Uterus (tissue), 4 donors: ENCODE results near the gene SPECC1. TPM values are rescaled to one million over a fixed set of nuclear protein-coding genes. Genes with fewer than 3 reads are reported as not detected.

Experiments
- DNase-seq, 2 donors: peaks; one replicate each; pipeline ENCODE4 v3.0.0-alpha.2; 2019 to 2020
- H3K27ac ChIP-seq, 2 donors: fragments of 200-600 bp; sonication (generic); 1 replicate in 1 of 2; 2 replicates in 1 of 2; pipeline ENCODE4 v1.5.1; 2016 to 2018
- H3K27me3 ChIP-seq, 2 donors: fragments of 200-600 bp; sonication (generic); one replicate each; pipeline ENCODE4 v1.5.1; 2018 to 2019; ENCODE audit warnings: control low read depth in 1 of 2
- H3K36me3 ChIP-seq, 2 donors: fragments of 200-600 bp; sonication (generic); one replicate each; pipeline ENCODE4 v1.5.1; 2019; ENCODE audit warnings: control low read depth in 1 of 2
- H3K4me1 ChIP-seq, 2 donors: fragments of 200-600 bp; sonication (generic); one replicate each; pipeline ENCODE4 v1.5.1; 2018 to 2019; ENCODE audit warnings: control low read depth in 1 of 2
- H3K4me3 ChIP-seq, 2 donors: fragments of 200-600 bp; sonication (generic); 1 replicate in 1 of 2; 2 replicates in 1 of 2; pipeline ENCODE4 v1.5.1; 2018 to 2019; ENCODE audit warnings: mild to moderate bottlenecking in 1 of 2
- H3K9me3 ChIP-seq, 2 donors: fragments of 200-600 bp; sonication (generic); one replicate each; pipeline ENCODE4 v1.5.1; 2019; ENCODE audit warnings: control low read depth in 1 of 2
- CTCF ChIP-seq, 4 experiments: fragments of 200-600 bp in 2 of 4; fragments of 450-650 bp in 2 of 4; sonication (generic) in 2 of 4; IDR thresholded peaks; one replicate each; pipeline ENCODE4 v1.5.1; 2016 to 2019; ENCODE audit warnings: antibody characterized with exemption in 4 of 4, mild to moderate bottlenecking in 2 of 4, moderate library complexity in 1 of 4
- POLR2A ChIP-seq, 2 donors: fragments of 450-650 bp; IDR thresholded peaks; one replicate each; pipeline ENCODE4 v1.6.1; 2016; ENCODE audit warnings: antibody characterized with exemption in 2 of 2, mild to moderate bottlenecking in 1 of 2, moderate library complexity in 1 of 2
- intact Hi-C: fragments of 100-400 bp; cut with DNase I; formaldehyde crosslinking; loops from one replicate; pipeline ENCODE4 v1.15.1; 2023; ENCODE audit warnings: low total_unique reads
- total RNA-seq, 4 donors: library from RNA; depleted of rRNA in 3 of 4; stranded (reverse); fragments of >200 nt in 3 of 4; gene quantifications; one replicate each; pipeline versions ENCODE4 v1.1.0 to v1.2.4, GENCODE V29; 2014 to 2023
- donor health status: DM: yes; HTN: yes; CAD: no.

SPECC1 gene
- total RNA-seq, 4 donors from 2014 or later: 22.6 to 63.0 (median 44.0) TPM

- no peak for TF ChIP-seq POLR2A (IDR thresholded peaks at IDR 0.05)
- no peak for TF ChIP-seq CTCF (IDR thresholded peaks at IDR 0.05)
- Histone ChIP-seq H3K36me3 (no peaks in the 10 kb centered on the region), H3K4me1 (no peaks in the 10 kb centered on the region), H3K27ac (no peak overlapping the region), H3K9me3 (no peaks in the 10 kb centered on the region), H3K27me3 (no peaks in the 10 kb centered on the region), H3K4me3 (no peak overlapping the region)
- DNase-seq: no peak
- intact Hi-C loops: no loop called here
Observed at GRCh38 chr17:20114466-20114865, 105.3 kb downstream of the SPECC1 start.

- peak; percentile 28 to 56 for DNase-seq
- Histone ChIP-seq H3K9me3 (no peaks in the 10 kb centered on the region), H3K27ac (no peak overlapping the region), H3K4me1 (no peaks in the 10 kb centered on the region), H3K4me3 (no peak overlapping the region), H3K27me3 (no peaks in the 10 kb centered on the region), H3K36me3 (no peaks in the 10 kb centered on the region)
- intact Hi-C loops: loop anchor here (5.0 kb wide), 1 partner anchor 124 kb away; no protein-coding TSS in a partner anchor
- TF ChIP-seq CTCF (IDR thresholded peaks at IDR 0.05): peak; percentile 33 to 67 (median 53)
- no peak for TF ChIP-seq POLR2A (IDR thresholded peaks at IDR 0.05)
Observed at GRCh38 chr17:20116683-20117309, 107.6 kb downstream of the SPECC1 start.

DNA sequence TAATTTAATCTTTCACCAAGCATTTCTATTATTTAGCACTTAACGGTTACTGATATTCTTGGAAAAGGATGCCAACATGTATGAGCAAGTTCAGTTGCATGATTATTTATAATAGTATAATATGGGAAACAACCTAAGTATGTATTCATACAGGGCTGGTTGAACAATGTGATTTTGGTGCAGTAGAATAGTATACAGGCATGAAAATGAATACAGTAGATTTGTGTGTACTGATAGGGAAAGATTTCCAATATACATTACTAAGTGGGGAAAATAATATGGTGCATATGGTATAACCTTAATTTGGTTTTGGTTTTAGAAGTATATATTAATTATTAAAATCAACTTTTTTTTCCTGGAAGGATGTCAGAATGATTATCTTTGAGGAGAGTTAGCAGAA lies 109.1 kb downstream of the SPECC1 start:
- no peaks in the 10 kb centered on the region for H3K4me1 ChIP-seq
- TF ChIP-seq POLR2A (IDR thresholded peaks at IDR 0.05) (no peak), CTCF (IDR thresholded peaks at IDR 0.05) (no peak)
- no peak overlapping the region for H3K4me3 ChIP-seq
- no peak for DNase-seq
- no peaks in the 10 kb centered on the region for H3K36me3 ChIP-seq
- no peak overlapping the region for H3K27ac ChIP-seq
- intact Hi-C loops: loop anchor here (5.0 kb wide), 1 partner anchor 126 kb away; no protein-coding TSS in a partner anchor
- no peaks in the 10 kb centered on the region for H3K27me3 ChIP-seq
- no peaks in the 10 kb centered on the region for H3K9me3 ChIP-seq

DNA sequence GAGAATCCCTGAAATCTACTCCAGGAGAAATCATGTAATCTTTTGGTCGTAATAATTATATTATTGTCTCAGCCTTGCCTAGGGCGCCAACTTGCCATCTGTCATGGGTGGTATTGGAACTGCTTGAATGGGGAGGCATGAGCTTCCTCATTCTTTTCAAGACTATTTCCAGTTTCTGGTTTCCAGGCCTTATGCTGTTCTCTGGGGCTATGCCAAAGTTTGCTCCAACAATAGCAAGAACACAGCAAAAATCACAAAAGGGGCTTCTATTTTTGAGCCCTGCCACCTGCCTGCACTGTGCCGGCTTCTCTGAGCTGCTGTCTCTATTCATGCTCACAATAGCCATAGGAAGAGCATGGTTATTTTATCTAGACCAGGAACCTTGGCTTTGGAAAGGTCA lies 111.7 kb downstream of the SPECC1 start:
- no peaks in the 10 kb centered on the region for H3K27me3 ChIP-seq
- DNase-seq: no peak
- TF ChIP-seq POLR2A (IDR thresholded peaks at IDR 0.05) (no peak), CTCF (IDR thresholded peaks at IDR 0.05) (no peak)
- no peaks in the 10 kb centered on the region for H3K36me3 ChIP-seq
- intact Hi-C loops: loop anchor here (10.0 kb wide), 1 partner anchor 104 kb away; no protein-coding TSS in a partner anchor
- H3K27ac ChIP-seq: no peak overlapping the region
- H3K4me1 ChIP-seq: no peaks in the 10 kb centered on the region
- no peak overlapping the region for H3K4me3 ChIP-seq
- H3K9me3 ChIP-seq: no peaks in the 10 kb centered on the region

DNA sequence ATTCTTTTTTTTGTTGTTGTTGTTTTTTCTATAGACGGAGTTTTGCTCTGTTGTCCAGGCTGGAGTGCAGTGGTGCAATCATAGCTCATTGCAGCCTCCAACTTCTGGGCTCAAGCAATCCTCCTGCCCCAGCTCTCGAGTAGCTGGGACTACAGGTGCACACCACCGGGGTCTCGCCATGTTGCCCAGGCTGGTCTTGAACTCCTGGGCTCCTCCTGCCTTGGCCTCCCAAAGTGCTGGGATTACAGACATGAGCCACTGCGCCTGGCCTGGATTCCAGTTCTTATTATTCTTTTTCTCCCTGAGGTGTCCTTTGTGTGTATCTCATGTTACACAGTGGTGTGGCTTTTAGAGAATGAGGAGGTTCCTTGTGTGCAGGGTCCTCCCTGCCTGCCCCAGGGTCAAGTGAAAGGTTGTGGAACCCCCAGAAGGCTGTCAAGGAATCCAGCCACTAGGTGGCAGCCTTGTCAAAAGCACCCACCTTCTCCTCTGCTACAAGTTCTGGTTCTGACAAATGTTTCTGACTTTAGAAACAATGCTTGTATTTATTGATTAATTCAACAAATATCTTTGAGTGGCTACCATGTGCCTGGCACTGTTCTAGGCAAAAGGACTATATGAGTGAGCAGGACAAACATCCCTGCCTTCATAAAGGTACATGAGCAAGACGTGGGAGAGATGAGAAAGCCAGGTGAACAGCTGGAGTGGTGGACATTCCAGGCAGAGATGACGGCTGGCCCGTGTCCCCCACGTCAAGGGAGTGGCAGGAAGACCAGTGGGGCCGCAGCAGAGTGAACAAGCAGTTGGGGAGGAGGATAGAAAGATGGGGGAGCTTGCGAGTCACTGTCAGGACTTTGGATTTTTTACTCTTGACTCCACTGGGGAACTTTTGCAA lies 112.4 kb downstream of the SPECC1 start:
- TF ChIP-seq CTCF (IDR thresholded peaks at IDR 0.05) (peak; percentile 70 to 81 (median 76)), POLR2A (IDR thresholded peaks at IDR 0.05) (no peak)
- intact Hi-C loops: loop anchor here (10.0 kb wide), 1 partner anchor 103 kb away; no protein-coding TSS in a partner anchor
- peak; percentile 58 to 60 for DNase-seq
- H3K27me3 ChIP-seq: no peaks in the 10 kb centered on the region
- H3K4me3 ChIP-seq: no peak overlapping the region
- no peaks in the 10 kb centered on the region for H3K4me1 ChIP-seq
- H3K36me3 ChIP-seq: no peaks in the 10 kb centered on the region
- no peaks in the 10 kb centered on the region for H3K9me3 ChIP-seq
- H3K27ac ChIP-seq: no peak overlapping the region
